CD4-positive, alpha-beta T cell treated with Interleukin-4 for 4 hours (primary cell): ENCODE data around the gene SLC1A7.
A peak's percentile ranks its signal among the peaks of the same experiment; 100 is the strongest.

ENCODE experiments used
- DNase-seq: peaks from one replicate; pipeline ENCODE4 v3.0.0-alpha.2; 2020

The SLC1A7 gene

DNA sequence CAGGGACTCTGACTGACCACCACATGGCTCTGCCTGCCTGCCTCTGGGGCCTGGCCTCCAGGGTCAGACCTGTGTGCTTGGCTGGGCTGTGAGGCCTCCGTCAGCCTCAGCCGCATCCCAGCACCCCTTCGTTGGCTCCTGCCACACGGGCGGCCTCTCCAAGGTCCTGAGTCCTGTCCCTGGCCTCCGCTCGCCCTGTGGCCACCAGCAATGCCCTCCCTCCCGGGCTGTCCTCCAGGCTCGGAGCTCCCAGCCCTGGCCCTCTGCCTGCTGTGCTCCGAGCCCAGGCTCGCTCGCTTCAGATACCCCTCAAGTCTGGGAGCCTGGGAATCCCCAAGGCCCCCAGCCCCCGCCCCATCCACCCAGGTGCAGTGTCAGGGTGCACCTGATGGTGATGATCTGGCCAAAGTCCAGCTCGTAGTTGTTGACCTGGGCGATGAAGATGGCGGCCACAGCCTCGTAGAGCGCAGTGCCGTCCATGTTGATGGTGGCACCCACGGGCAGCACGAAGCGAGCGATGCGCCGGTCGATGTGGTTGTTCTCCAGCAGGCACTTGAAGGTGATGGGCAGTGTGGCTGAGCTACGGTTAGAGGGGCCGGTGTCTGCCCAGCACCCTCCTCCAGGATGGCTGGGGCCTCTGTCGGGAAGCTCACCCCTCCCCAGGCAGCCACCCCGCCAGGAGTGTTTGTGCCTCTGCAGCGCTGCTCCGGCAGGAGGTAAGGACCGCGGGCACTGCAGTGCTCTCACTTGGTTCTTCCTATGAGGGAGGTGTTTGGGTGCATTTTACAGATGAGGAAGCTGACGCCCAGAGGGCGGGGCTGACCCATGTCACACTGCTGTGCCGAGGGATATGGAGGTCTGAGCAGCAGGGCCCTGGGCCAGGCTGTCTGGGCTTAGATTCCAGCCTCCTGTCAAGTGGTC, 52.0 kb downstream of the SLC1A7 start:
- peak; percentile 9 for DNase-seq

DNA sequence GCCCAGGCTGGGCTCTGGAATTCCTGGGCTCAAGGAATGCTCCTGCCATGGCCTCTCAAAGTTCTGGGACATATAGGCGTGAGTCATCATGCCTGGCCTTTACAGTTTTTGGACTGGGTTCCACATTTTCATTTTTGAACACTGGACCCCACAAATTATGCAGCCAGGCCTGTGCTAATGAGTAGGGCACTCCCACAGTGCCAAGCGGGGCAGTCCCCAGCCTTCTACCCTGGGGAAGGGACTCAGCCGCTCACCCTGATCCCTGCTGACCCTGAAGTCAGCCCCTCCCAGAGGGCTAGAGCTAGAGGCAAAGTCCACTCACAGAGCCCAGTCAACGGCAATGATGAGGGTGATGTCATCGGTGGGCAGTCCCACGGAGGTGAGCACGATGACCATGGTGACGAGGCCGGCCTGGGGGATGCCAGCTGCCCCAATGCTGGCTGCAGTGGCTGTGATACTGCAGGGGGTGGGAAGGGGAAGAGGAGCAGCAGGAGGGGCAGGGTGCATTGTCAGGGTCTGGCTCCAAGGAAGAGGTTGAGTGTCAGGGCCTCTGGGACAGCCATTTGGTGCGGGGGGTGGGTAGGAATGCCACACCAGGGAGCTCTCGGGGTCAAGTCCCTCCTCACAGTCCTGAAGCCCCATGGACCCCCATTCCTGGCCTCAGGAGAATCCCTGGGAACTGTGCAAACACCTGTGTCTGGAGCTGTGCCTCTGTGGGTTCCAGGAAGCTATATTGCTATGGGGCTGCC, 52.8 kb downstream of the SLC1A7 start:
- DNase-seq, result no peak

DNA sequence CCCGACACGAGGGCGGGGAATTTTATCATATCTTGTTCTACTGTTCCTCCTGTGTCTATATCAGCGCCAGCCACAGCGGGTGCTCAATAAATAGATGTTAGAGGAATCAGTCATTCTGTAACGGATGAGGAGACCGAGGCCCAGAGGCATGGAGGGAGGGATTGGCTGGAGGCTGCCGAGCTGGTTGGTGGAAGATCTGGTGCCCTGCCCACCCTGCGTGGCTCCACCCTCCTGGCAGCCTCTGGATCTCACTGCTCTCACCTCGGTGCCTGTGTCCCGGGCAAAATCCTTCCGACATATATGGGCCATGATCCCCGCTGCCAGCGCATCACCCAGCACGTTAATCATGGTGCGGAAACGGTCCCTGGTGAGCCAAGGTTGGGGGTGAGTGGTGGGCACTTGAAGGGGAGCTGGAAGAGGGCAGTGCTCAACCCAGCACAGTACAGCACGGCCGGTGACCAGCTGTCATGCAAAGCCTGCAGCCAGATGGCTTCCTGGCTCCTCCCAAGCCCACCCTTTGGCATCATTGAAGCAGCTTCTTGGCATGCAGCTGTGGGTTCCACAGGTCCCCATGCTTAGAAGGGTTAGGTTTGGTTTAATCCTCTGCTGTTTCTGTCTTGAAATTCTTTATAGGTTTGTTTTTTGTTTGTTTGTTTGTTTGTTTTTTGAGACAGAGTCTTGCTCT, 53.7 kb downstream of the SLC1A7 start:
- DNase-seq, result no peak

DNA sequence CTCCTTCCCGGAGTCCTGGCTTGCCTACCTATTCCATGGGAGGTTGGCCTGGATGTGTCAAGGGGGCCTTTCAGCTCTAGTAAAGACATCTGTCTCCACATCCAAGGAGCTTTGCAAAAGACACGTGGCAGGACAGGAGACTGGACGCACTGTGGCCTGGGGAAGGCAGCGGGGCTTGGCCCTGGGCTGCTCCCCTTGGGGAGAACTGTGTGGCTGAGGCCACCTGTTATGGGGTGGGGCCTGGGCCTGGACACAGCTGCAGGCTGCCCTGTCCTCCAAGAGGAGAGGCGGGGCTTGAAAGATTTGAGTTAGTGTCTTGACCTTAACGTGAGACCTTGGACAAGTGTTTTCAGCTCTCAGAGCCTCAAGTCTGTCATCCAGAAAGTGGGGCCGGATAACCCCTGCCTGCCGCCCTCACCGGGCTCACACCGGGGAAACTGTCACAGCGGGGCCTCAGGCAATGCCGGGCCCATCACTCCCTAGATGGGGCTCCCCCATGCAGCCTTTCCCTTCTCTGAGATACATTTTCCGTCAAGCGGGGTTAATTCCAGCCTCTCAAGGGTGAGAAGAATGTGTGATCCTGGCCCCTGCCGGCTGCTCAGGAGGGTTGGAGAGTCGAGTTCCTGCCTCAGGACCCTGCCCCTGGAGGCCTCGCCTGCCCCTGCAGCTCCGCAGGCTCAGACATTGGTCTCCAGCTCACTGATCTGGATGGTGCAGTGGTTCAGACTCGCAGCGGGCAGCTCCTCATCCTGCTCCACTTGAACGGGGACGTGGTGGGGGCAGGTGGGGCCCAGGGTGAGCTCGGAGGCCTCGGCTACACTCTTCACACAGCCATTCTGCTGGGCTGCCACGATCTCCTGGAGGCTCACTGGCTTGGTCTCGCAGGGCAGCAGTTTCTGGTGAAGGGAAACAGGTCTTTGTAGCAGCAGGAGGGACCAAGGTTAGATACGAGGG, 54.8 kb downstream of the SLC1A7 start:
- no peak for DNase-seq

- no peak for DNase-seq
Observed at GRCh38 chr1:53086491-53087070, 55.9 kb downstream of the SLC1A7 start.

DNA sequence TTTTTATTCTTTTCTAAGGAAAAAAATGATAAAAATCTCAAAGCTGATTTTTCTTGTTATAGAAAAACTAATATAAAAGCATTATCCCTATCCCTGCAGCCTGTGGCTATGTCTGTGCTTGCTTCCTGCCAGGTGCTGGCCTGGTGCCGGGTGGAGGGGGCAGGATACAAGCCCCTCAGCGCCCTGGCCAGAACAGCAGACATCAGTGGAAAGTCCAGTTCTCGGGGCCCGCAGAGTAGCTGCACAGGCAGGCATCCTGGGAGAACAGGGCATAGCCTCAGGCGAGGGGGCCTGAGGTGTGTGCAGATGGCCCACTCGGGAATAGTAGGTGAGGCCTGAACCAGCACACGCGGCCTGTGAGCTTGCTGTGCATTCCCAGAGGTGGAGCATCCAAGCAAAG, 57.0 kb downstream of the SLC1A7 start:
- DNase-seq, result no peak

DNA sequence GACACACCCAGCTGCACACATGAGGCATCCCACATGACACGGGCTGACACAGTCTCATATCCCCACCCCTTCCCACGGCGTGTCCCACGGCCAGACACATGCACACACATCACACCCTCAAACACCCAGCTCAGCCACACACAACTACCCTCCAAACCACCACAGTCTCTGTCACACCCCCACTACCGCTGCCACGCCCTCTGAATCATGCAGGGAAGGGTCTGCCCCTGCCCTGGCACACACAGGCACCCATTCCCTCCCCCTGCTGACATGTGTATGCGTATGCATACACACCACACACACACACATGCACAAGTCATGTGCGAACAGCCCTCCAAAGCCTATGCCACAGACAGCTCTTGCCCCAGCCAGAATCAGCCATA, 57.9 kb downstream of the SLC1A7 start:
- DNase-seq, result peak; percentile 52

DNA sequence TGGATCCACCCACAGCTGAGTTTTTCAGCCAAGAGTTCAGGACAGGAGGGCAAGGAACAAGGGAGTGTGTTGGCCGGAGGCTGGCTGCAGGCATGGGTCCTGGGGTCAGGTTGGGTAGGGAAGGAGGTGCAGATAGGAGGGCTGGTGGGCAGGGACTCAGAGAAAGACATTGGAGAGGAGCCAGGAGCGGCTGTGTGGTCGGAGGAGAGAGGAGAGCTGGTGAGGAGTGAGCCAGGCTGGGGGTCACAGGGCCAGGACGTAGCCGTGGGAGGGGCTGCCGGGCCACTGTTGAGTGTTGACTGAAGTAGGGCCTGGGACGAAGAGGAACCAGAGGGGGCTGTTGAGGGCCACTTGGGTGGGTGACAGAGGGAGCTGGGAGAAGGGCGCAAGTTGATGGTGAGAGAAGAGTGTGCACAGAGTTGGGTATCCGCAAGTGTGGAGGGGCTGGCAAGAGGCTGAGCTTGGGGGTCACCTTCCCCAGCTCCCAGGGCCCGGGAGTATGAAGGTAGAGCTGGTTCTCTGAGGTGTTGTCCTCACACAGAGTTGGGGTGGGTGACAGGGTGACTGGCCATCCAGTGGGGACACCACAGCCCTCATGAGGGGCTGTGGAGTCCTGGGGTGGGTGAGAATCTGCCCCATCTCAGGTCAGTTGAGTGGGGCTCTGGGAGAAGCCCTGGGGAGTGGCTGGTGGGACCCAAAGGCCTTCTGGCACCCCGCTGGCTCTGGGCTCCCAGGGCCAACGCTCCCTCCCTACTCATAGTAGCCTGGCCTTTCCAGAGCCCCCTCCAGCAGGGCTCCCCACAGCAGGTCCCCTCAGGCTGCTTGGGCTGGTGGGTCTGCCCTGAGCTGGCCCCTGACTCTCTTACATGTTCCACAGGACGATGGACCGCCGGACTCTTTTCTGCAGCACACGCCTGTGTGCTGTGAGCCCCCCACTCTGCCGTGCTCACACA, 58.5 kb downstream of the SLC1A7 start:
- no peak for DNase-seq

DNA sequence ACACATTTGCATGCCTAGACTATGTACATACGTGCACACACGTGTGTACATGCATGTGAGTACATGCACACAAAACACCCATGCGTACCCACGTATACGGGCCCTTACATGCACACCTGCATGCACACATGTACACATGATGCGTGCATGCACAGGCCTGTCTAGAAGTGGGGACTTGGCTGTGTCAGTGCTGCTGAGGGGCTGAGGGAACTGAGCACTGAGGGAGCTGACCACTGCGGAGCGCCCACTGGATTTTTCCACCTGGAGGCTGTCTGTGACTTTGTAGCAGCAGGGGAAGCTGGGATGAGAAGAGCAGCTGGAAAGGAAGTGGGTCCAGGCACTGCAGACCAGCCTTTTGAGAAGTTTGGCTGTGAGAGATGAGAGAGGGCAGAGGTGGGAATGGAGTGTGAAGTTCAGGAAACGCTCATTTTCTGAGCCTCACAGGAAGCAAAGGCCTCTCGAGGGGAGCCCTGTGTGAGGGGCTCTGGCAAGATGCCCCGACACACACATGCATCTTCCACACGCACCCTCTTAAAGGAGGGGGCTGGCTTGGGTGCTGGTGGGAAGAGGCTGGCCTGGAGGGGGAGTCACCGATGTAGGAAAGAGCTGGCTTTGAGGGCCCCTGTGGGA, 59.5 kb downstream of the SLC1A7 start:
- no peak for DNase-seq

GRCh38 chr1:53081384-53082066, 60.9 kb downstream of the SLC1A7 start:
- DNase-seq, result no peak

GRCh38 chr1:53080769-53081168, 61.7 kb downstream of the SLC1A7 start:
- no peak for DNase-seq

DNA sequence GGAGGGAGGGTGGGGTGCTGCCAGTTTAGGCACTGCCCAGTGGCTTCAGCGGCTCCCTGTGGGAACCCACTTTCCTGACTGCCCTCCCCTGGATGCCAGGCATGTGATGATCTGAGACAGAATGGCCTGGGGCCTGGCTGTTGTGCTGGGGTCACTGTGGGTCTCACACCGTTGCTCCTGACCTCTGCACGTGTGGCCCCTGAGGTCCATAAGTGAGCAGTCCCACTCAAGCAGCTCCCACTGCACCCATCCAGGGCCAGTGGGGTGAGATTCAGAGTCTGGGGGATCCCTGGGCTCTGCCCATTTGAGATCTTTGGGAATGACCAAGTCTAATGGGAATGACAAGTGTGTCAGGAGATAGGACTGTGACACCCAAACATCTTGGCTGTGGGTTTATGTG, 62.4 kb downstream of the SLC1A7 start:
- DNase-seq, result no peak

DNA sequence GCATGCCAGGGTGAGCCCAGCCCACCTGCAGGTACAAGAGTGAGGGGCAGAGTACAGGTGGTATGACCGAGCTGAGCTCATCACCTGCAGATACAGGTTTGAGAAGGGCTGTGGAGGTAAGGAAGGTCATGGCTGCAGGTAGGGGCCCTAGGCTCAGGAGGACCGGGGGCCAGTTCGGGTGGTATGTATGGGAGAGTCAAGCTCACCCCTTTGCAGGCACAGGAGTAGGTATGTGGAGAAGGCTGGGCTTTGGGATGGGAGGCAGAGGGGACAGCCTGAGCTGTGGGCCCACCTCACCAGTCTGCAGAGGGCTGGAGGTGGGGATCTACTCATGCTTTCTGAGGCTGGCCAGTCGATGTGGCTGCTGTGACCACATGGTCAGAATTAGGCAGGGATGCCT, 63.2 kb downstream of the SLC1A7 start:
- DNase-seq, result no peak

- no peak for DNase-seq
Observed at GRCh38 chr1:53078333-53079101, 63.9 kb downstream of the SLC1A7 start.

DNA sequence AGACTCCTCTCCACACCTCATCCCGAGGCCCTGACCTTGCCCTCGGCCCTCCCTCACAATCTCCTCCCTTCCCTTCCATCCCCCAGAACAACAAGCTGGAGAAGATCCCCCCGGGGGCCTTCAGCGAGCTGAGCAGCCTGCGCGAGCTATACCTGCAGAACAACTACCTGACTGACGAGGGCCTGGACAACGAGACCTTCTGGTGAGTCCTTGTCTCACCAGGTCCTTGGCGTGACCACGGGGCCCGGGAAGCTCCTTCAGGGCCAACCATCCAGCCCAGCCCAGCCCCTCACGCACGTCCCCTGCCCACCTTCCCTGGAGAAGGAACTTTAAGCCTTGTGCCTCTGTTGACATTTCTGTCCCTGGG, 64.9 kb downstream of the SLC1A7 start:
- DNase-seq, result no peak

GRCh38 chr1:53076721-53077598, 65.5 kb downstream of the SLC1A7 start:
- DNase-seq, result no peak

GRCh38 chr1:53076165-53076564, 66.3 kb downstream of the SLC1A7 start:
- no peak for DNase-seq

GRCh38 chr1:53075761-53076163, 66.7 kb downstream of the SLC1A7 start:
- DNase-seq, result no peak
